Right cardiac atrium (tissue), 5 donors: Measurements from ENCODE around the gene TMEM150C. TPM values are rescaled to one million over a fixed set of nuclear protein-coding genes. Genes with fewer than 3 reads are reported as not detected.

Experiments
- ATAC-seq, 2 donors: fragments of 200-7000 bp; cut with Tn5 transposase; one replicate each; pipeline versions ENCODE4 v1.8.0 to v1.9.1; 2020; ENCODE audit warnings: moderate library complexity in 2 of 2, mild to moderate bottlenecking in 1 of 2
- DNase-seq, 3 donors: peaks; one replicate each; pipeline ENCODE4 v3.0.0-alpha.2; 2020
- H3K27ac ChIP-seq: one replicate; pipeline ENCODE4 v1.5.1; 2013; ENCODE audit warnings: mild to moderate bottlenecking, low read length, control low read depth, moderate library complexity
- H3K27me3 ChIP-seq: one replicate; pipeline ENCODE4 v1.6.1; 2013; ENCODE audit not compliant: control insufficient read depth, insufficient read depth
- H3K4me1 ChIP-seq: one replicate; pipeline ENCODE4 v1.6.1; 2013; ENCODE audit warnings: low read length; ENCODE audit not compliant: control insufficient read depth, insufficient read depth
- H3K4me3 ChIP-seq: one replicate; pipeline ENCODE4 v1.5.1; 2013; ENCODE audit warnings: low read length, control low read depth
- H3K9me3 ChIP-seq: one replicate; pipeline ENCODE4 v1.6.1; 2013; ENCODE audit warnings: low read length; ENCODE audit not compliant: control insufficient read depth
- WGBS: extraction: QIAGEN DNeasy Blood & Tissue Kit; methylation state at CpG from one replicate; pipeline ENCODE4 v1.1.7; 2013; 5-methylcytosine and 5-hydroxymethylcytosine counted together
- intact Hi-C, 4 donors: fragments of 100-400 bp; cut with DNase I; formaldehyde crosslinking; loops; one replicate each; pipeline versions ENCODE4 v1.11.0 to v1.14.0; 2022 to 2023
- long read RNA-seq, 4 donors: library from polyadenylated mRNA; unstranded; transcript quantifications; one replicate each; pipeline ENCODE4 v2.0.0, GENCODE V29; 2020 to 2021
- polyA plus RNA-seq: library from polyadenylated mRNA; stranded (reverse); fragments of 200-250 nt; gene quantifications from one replicate; pipeline ENCODE4 v1.2.3, GENCODE V29; 2013
- total RNA-seq, 4 donors: library from RNA; stranded (reverse); fragmentation: NEBNext Ultra II Directional; extraction: Animal tissue kit (Norgen Biotek cat#: 25700); gene quantifications; one replicate each; pipeline ENCODE4 v1.2.1, GENCODE V29; 2021
- donor health status: healthy with polysubstance abuse.
- donor health status: DM: no; HTN: yes; CAD: no.
- donor health status: DM: no; HTN: no; CAD: no.
- donor health status: DM: no; HTN: yes; CAD: no; lungs with severe emphysema.
- donor health status: DM: yes; HTN: yes; CAD: no.

The TMEM150C gene
- 10 to 100 TPM; 11.3 to 18.6 (median 15.7) TPM for total RNA-seq
- 13.6 TPM for polyA plus RNA-seq
- long read RNA-seq, donor 1, transcript TMEM150C-201 (8 exons, 1,990 nt) = major isoform, 25 of 31 reads
- long read RNA-seq, donor 1, partial matches to known transcripts = 5 of 31 reads
- long read RNA-seq, donor 1, other reads (novel, unspliced or antisense) = 1 of 31 reads
- long read RNA-seq, donor 2, transcript TMEM150C-201 (8 exons, 1,990 nt) = major isoform, 10 of 11 reads
- long read RNA-seq, donor 2, partial matches to known transcripts = 0 of 11 reads
- long read RNA-seq, donor 2, other reads (novel, unspliced or antisense) = 0 of 11 reads
- long read RNA-seq, donor 3, transcript TMEM150C-201 (8 exons, 1,990 nt) = major isoform, 58 of 67 reads
- long read RNA-seq, donor 3, transcript TMEM150C-204 (8 exons, 3,296 nt) = minor isoform, 7 of 67 reads
- long read RNA-seq, donor 3, partial matches to known transcripts = 1 of 67 reads
- long read RNA-seq, donor 3, other reads (novel, unspliced or antisense) = 1 of 67 reads
- long read RNA-seq, donor 4, transcript TMEM150C-201 (8 exons, 1,990 nt) = major isoform, 14 of 17 reads
- long read RNA-seq, donor 4, partial matches to known transcripts = 3 of 17 reads
- long read RNA-seq, donor 4, other reads (novel, unspliced or antisense) = 0 of 17 reads

DNA sequence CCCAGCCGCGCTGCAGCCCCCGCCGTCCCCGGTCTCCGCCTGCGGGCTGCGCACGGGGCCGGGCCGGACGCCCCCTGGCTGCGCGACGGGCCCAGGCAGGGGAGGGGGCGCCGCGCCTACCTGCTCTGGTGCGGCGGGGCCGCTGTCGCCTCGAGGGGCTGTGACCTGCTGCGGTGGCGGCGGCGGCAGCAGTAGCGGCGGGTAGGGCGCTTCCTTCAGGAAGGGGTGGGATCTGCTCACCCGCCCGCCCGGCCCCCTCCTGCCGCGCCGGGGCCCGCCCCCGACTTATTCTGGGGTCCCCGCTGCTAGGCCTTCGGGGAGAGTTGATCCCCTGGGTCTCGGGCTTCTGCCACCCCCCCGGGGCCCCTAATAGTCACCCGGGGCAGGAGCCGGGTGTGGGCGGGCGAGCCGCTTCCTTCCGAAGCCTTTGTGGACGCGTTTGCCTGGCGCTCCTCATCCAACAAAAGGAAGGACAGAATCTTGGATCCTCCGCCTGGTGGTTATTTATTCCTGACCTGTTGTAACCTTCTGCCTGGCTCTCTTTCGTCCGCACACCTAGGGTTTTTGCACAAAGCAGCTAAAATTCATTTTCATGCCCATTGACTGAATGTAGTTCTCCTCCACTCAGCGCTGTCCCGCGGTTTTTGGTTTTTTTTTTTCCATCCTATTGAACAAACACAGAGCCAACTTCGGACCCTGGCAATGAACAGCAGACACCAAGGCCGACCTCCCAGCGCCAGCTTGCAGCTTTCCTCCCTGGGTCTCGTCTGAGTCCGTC is at the start of gene TMEM150C:
TMEM150C (minus strand) TSS at position 203 of the 778 bp plus-strand sequence. CDS start 57,331 bp downstream, outside the sequence.
- ATAC-seq = peak; percentile 85 to 89
- Histone ChIP-seq H3K4me1 (peaks cover 6% of the 10 kb centered on the region), H3K27me3 (no peaks in the 10 kb centered on the region), H3K27ac (peak within 1 kb of the TSS; percentile 10), H3K9me3 (no peaks in the 10 kb centered on the region), H3K4me3 (peak within 1 kb of the TSS; percentile 88)
- WGBS = 5% methylated on average over 61 of the region's 62 CpGs
- intact Hi-C loops = no loop called here
- DNase-seq = peak; percentile 42 to 79 (median 74)

DNA sequence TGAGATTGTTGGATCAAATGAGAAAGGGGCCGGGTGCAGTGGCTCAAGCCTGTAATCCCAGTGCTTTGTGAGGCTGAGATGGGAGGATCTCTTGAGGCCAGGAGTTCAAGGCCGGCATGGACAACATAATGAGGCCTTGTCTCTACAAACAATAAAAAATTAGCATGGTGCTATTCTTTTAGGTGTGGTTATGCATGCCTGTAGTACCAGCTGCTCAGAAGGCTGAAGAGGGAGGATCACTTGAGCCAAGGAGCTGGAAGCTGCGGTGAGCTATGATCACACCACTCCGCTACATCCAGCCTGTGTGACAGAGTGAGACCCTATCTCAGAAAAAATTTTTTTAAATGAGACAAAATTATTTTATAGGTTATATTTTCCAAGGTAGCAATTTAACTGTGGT is 49.7 kb upstream of the TMEM150C start:
- Histone ChIP-seq H3K27ac (no peak overlapping the region), H3K4me3 (no peak overlapping the region), H3K27me3 (no peaks in the 10 kb centered on the region), H3K9me3 (no peaks in the 10 kb centered on the region), H3K4me1 (no peaks in the 10 kb centered on the region)
- WGBS = 97% methylated on average over 4 of the region's 4 CpGs
- intact Hi-C loops = no loop called here
- no peak for DNase-seq
- ATAC-seq = no peak

DNA sequence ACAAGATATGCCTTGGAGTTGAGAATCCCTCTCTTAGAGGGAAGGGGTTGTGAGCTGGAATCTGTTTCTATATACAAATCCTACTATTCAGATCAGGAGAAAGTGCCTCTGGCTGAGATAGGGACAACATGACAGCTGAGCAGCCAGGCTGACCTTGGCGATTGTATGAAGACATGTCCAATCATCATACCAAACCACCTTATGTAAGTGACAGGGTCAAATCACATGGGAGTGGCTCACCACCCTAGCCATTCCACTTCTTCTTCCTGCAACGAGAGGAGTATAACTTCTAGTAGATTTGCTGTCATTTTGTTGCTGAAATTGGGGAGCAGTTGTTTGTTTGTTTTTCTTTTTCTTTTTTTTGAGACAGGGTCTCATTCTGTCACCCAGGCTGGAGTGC is 48.3 kb upstream of the TMEM150C start:
- Histone ChIP-seq H3K9me3 (no peaks in the 10 kb centered on the region), H3K27ac (no peak overlapping the region), H3K4me1 (no peaks in the 10 kb centered on the region), H3K27me3 (no peaks in the 10 kb centered on the region), H3K4me3 (no peak overlapping the region)
- DNase-seq (no peak), ATAC-seq (no peak)
- intact Hi-C loops = no loop called here
- WGBS = 69% methylated on average over 2 of the region's 2 CpGs

DNA sequence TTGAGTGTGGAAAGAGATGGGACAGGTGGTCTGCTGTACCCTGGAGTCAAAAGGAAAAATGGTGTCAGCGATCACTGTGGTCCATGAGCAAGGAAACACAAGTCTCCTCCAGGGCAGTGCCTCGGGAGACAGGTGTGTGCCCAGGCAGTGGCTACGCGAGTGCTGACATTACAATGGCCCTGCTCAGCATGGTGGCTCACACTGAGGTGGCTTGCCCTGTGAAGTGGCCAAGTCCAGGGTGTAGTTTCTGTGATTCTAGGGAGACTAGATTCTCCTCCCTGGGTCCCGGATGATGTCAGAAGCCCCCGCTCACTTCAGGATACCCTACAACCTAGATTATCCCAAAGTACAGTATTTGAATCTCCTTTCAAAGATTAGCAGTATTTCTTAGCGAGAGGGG is 44.8 kb upstream of the TMEM150C start:
- DNase-seq (no peak), ATAC-seq (no peak)
- intact Hi-C loops = no loop called here
- no peak overlapping the region for H3K27ac ChIP-seq
- H3K4me1 ChIP-seq = no peaks in the 10 kb centered on the region
- H3K27me3 ChIP-seq = no peaks in the 10 kb centered on the region
- 94% methylated on average over 7 of the region's 7 CpGs for whole genome bisulfite sequencing
- H3K4me3 ChIP-seq = no peak overlapping the region
- H3K9me3 ChIP-seq = no peaks in the 10 kb centered on the region

DNA sequence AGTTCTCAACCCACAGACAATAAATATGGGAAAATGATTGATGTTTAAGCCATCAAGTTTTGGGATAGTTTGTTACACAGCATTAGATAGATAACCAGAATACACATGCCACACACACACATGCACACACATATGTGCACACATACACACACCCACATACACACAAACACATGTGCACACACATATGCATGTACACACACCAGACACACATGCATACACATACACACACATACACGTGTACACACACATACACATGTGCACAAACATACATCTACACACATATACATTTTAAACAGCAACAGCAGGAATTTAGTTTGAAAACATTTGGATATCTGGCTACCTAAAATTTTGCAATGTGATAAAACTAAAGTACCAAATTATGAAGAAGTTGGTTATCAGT is 42.7 kb upstream of the TMEM150C start:
- Histone ChIP-seq H3K4me1 (no peaks in the 10 kb centered on the region), H3K9me3 (no peaks in the 10 kb centered on the region), H3K4me3 (no peak overlapping the region), H3K27me3 (no peaks in the 10 kb centered on the region), H3K27ac (no peak overlapping the region)
- ATAC-seq (no peak), DNase-seq (no peak)
- 90% methylated on average over 1 of the region's 1 CpG for WGBS
- intact Hi-C loops = no loop called here

DNA sequence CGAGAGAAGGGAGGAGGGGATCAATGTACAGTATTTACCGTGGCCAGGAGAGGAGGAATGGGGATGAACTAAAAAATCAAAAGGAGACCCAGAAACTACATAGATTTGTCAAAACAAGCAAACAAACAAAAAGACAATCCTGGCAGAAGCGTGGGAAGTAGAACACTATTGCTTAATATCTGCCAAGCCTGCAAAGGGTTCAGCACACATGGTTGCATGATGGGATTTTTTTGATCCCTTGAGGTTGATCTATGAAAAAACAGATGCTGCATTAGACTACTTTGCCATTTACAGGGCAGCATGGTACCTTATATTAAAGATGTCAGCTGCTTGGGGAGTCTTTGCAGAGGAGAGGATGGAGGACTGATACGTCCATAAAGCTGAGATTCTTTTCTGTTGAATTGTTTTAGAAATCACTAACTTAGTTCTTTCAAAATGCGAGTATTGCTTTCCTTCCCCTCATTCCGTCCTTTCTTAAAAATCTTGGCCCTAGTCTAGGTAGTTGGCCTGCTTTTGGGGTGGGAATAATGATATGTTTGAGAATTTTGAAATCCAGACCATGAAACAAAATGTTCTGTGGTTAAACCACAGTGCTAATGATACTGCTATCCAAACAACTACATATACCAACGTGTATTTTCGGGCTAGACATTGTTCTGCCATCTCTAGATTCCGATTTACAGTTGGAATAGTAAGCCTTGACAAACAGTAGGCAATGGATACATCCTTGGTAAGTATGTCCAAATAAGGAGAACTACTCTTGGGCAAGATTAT is 39.6 kb upstream of the TMEM150C start:
- ATAC-seq (peak; percentile 52 to 75), DNase-seq (no peak)
- no peak overlapping the region for H3K4me3 ChIP-seq
- no peaks in the 10 kb centered on the region for H3K4me1 ChIP-seq
- H3K27ac ChIP-seq = no peak overlapping the region
- 76% methylated on average over 9 of the region's 9 CpGs for WGBS
- intact Hi-C loops = no loop called here
- no peaks in the 10 kb centered on the region for H3K27me3 ChIP-seq
- H3K9me3 ChIP-seq = no peaks in the 10 kb centered on the region

DNA sequence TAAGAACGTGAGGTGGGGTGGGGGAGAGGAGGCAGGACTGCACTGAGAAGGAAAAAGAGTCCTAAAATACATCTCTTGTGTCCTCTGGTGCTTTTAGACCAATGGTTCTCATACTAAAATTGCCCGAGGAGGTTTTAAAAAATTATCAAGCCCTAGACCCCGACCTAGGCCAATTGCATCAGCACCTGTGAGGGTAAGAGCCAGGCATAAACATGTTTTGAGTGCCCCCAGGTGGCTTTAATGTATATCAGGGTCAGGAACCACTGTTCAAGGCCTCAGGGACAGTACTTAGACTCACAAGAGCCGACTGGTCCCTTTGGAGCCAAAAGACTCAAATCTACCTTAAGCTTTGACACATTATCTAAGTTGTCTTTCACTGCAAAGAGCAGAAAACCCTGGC is 37.5 kb upstream of the TMEM150C start:
- no peak for DNase-seq
- 73% methylated on average over 4 of the region's 4 CpGs for WGBS
- no peak for ATAC-seq
- Histone ChIP-seq H3K4me3 (no peak overlapping the region), H3K27ac (no peak overlapping the region), H3K4me1 (no peaks in the 10 kb centered on the region), H3K27me3 (no peaks in the 10 kb centered on the region), H3K9me3 (no peaks in the 10 kb centered on the region)
- intact Hi-C loops = no loop called here

DNA sequence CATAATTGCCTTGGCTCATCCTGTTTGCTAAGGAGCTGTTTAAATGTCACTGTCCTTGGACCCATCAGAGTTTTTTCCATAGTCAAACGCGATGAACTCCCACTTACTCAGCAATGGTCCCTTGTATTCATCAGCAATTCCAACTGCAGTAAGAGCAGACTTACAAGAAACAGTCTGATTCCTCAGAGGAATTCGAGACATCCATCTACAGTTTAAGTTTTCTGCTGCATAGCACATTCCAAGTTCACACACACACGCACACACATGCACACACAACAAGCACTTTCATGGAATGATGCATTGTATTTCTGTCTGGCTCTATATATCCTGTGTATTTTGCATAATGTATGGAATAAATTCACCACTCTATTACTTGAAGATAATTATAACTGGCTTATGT is 32.7 kb upstream of the TMEM150C start:
- no peaks in the 10 kb centered on the region for H3K4me1 ChIP-seq
- ATAC-seq (no peak), DNase-seq (no peak)
- 66% methylated on average over 4 of the region's 4 CpGs for WGBS
- intact Hi-C loops = no loop called here
- H3K4me3 ChIP-seq = no peak overlapping the region
- H3K27ac ChIP-seq = no peak overlapping the region
- no peaks in the 10 kb centered on the region for H3K9me3 ChIP-seq
- no peaks in the 10 kb centered on the region for H3K27me3 ChIP-seq

DNA sequence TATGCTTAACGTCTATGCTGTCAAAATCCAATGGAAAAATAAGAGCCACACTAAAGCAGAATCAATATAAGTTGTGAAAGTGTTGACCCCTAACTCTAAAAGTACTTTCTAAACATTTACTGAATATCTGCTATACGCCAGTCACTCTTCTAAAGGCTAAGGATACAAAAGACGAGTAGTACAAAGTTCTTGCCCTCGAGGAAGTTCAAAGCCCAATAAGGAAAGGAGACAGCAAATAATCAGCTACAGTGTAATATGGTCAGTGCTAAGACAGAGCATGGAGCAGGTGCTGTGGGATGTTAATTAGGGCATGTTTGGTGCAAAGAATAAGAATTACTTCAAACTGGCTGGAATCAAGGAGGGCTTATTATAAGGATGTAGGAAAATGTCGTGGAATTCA is 31.6 kb upstream of the TMEM150C start:
- Histone ChIP-seq H3K4me1 (no peaks in the 10 kb centered on the region), H3K4me3 (no peak overlapping the region), H3K27ac (no peak overlapping the region), H3K27me3 (no peaks in the 10 kb centered on the region), H3K9me3 (no peaks in the 10 kb centered on the region)
- ATAC-seq = no peak
- intact Hi-C loops = no loop called here
- DNase-seq = no peak
- WGBS = 77% methylated on average over 5 of the region's 5 CpGs

DNA sequence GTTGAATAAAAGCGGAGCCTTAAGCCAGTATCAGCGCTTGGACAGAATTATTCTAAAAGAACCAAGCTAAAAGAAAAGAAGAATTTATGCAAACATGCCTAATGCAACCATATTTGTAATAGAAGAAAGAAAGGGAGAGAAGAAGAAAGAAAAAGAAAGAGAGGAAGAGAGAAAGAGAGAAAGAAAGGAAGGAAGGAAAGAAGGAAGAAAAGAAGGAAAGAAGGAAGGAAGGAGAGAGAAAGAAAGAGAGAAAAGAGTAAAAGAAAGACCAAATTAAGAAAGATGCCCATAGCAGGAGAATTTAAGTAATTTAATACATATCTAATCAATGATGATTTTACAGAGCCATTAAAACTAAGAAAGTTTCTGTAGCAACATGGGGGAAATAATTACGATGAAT is 30.9 kb upstream of the TMEM150C start:
- 98% methylated on average over 3 of the region's 3 CpGs for WGBS

More for the DNA sequence above, 30.9 kb upstream of the TMEM150C start:
- DNase-seq = no peak
- H3K27ac ChIP-seq = no peak overlapping the region
- no peaks in the 10 kb centered on the region for H3K9me3 ChIP-seq
- no peaks in the 10 kb centered on the region for H3K4me1 ChIP-seq
- no peak for ATAC-seq
- no peaks in the 10 kb centered on the region for H3K27me3 ChIP-seq
- intact Hi-C loops = no loop called here
- no peak overlapping the region for H3K4me3 ChIP-seq
